Measurements from ENCODE around the gene ZBTB7A.

ZBTB7A gene

DNA sequence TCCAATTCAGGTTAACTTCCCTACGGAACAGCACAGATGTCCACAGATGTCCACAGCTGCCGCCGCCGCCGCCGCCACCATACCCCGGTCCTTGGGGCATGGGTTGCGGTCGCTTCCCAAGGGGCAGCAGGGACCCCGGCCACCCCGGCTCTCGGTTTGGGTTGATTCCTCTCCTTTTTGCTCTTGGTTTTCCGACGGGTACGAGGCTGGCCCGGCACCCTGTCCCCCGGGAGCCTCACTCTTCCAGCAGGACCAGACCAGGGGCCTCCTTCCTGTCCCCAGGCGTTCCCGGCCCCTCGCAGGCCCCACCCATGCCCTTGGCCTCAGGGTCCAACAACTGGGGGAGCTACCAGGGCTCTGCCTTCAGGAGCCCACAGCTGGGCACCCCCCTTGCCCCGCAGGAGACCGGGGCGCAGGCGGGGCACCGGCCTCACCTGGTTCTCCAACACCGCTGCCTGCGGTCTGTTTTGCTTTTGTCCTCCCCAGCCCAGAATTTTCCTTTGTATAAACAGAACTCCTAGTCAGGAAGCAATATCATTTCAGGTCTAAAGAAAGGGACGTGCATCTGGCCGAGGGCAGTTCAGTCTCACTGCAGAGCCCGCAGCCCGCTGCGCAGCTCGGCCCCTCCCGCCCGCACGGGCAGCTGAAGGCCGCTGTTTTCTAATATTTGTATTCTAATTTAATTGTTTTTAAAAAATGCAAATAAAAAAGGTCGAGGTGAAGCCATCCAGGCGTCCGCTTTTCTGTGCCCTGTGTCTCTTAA lies 27.9 kb downstream of the ZBTB7A start:
- FAIRE-seq (no peak), DNase-seq (ENCODE audit: insufficient read length, low spot score) (no peak)

DNA sequence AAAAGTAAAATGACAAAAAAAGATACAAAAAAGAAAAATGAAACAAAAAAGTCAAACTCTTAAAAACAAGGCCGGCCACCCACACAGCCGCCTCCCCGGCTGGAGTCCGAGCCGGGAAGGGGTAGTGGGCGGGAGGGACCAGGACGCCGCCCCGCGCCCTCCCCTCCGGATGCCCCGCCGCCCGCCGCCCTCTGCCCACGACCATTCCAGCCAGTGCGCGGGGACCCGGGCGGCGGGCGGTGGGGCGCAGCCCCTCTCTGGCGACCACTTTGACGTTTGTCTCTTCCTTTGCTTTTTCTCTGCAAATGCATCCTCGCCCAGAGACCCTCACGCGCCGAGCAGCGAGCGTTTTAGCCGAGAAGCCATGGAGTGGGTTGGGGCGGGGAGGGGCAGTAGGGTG lies 28.6 kb downstream of the ZBTB7A start:
- FAIRE-seq (no peak), DNase-seq (ENCODE audit: insufficient read length, low spot score) (no peak)

DNA sequence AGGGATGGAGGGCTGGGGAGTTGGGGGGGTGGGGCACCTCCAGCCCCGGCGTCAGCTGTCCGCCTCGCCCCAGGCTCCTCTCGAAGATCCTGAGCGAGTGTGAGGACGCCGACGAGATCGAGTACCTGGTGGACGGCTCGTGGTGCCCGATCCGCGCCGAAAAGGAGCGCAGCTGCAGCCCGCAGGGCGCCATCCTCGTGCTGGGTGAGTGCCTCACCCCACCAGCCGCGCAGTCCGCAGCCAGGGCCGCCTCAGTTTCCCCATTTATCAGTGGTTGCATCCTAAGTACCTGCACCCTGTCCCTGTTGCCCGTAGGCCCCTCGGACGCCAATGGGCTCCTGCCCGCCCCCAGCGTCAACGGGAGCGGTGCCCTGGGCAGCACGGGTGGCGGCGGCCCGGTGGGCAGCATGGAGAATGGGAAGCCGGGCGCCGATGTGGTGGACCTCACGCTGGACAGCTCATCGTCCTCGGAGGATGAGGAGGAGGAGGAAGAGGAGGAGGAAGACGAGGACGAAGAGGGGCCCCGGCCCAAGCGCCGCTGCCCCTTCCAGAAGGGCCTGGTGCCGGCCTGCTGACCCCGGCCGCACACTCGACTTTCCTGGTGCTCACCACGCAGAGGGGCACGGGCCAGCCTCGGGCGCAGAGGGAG lies 29.3 kb downstream of the ZBTB7A start:
- DNase-seq (ENCODE audit: insufficient read length, low spot score) = no peak
- FAIRE-seq = no peak

DNA sequence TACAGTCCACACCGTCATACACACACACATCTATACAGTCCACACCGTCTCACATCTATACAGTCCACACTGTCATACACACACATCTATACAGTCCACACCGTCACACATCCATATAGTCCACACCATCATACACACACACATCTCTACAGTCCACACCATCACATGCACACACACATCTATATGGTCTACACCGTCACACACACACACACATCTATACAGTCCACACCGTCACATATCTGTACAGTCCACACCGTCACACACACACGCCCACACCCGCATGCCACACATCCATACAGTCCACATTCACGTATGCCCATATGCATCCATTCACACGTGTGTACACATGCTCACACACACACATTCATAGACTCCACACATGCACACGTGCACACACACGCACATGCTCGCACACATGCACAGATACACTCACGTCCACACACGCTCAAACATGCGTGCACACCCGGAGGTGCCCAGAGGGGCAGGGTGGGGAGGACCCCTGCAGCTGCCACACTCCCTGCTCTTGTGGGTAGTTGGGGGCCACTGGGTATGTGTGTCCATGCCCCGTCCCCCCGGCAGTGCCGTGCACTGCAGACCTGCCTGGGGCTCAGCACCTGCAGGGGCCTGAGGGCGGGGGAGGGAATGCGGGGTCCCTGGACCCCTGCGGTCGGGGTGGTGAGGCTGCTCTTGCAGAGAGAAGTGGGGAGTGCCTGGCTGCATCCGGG lies 30.0 kb downstream of the ZBTB7A start:
- FAIRE-seq (no peak), DNase-seq (ENCODE audit: insufficient read length, low spot score) (no peak)

DNA sequence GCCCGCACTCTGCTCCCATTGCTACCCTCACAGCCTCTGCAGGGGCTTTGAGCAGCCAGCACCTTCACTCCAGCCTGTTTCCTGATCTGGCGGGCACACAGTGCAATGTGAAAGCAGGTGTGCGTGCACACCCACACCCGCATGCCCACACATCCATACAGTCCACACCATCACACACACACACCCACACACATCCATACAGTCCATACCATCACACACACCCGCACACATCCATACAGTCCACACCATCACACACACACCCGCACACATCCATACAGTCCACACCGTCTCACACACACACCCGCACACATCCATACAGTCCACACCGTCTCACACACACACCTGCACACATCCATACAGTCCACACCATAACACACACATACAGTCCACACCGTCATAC lies 31.1 kb downstream of the ZBTB7A start:
- DNase-seq (ENCODE audit: insufficient read length, low spot score) (no peak), FAIRE-seq (peak; percentile 92)

DNA sequence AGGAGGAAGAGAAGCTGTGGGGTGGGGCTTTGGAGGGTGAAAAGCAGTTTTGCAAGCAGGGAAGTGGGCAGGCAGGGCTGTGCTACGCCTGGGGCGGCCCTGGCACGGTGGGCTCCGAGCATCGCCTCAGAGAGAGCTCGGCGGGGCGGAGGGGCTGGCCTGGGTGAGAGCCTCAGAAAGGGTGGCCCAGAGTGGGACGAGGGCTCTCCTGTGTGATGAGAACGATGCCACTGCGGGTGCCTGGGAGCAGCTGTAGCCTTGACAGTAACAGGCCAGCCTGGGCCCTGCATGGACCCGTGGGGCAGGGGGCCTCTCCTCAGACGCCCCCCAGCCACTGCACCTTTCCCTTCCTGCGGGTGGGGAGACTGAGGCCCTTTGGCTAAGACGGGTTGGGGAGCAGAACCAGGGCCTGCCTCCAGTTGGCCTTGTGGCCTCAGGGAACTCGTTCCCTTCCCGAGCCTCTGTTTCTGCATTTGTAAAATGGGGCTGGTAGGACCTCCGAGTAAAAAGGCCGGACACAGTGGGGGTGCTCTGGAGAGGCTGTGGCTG lies 31.6 kb downstream of the ZBTB7A start:
- DNase-seq (ENCODE audit: insufficient read length, low spot score) (no peak), FAIRE-seq (no peak)

DNA sequence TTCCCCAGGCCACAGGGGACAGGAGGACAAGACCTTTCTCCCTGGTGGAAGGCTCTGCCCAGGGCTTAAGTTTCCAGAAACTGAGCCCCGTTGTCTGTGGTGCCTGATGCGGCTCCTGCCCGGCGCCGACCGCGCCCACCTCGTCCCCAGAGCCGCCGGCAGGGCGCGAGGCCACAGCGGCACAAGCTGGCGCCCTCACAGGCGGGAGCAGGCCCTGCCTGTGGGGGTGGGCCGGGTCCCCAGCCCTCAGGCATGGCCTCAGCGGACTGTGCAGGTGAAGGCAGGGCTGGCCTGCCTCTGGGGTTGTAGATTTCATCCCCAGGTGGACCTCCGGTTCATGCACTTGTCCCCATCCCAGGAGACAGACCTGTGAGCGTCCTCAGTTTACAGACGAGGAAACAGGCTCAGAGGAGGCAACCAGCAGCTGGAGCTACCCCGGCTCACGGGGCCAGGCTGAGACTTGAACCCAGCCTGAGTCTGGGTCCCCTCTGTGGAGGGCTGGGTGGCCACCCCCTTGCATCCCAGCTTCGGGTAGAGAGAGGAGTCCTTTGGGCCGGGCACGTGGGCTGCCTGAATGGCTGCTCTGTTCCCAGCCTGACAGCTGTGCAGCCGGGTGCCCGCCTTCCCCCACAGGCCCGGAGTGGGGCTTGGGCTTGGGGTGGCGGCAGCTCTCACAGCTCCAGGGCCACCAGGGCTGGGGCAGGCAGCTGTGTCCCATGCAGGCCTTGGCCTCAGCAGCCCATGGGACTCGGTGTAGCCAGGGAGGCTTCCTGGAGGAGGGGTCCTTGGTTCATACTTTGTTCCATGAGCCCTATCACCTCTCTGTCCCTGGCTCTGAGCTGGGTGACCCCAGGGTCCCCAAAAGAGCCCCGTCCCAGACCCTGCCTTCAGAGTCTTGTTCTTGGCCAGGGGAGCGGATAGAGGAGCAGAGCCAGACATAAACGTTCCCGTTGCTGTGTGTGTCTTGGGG lies 32.4 kb downstream of the ZBTB7A start:
- DNase-seq (ENCODE audit: insufficient read length, low spot score) (no peak), FAIRE-seq (no peak)

DNA sequence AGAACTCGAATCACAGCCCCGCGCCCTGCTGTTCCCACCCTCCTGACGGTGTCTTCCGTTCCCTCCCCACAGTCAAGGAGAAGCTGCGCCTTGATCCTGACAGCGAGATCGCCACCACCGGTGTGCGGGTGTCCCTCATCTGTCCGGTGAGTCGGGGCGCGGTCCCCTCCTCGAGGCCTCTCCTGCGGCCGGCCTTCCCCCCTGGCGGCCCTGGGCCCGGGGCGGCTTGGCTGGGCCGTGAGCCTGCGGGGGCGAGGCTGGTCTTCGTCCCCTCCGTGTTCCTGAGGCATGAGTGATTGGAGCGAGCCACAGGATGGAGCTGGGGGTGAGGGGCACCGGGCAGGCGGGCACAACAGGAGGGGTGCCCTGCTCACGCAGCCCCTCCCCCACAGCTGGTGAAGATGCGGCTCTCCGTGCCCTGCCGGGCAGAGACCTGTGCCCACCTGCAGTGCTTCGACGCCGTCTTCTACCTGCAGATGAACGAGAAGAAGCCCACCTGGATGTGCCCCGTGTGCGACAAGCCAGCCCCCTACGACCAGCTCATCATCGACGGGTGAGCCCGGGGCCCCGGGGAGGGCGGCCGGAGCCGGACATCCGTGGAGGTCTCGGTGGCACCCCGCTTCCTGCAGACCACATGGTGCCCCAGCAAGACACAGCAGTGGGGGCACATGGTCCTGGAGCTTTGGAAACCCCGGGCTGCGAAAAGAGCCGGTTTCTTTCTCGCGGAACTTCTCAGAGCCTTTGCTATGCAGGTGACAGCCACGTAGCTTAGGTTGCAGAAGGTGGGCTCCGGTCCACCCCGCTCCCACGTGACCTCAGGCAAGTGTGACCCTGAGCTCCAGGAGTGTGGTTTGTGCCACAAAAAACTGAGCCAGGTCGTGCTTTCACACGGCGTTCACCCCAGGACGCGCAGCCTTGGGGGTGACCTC lies 33.4 kb downstream of the ZBTB7A start:
- no peak for DNase-seq (ENCODE audit: insufficient read length, low spot score)
- no peak for FAIRE-seq

DNA sequence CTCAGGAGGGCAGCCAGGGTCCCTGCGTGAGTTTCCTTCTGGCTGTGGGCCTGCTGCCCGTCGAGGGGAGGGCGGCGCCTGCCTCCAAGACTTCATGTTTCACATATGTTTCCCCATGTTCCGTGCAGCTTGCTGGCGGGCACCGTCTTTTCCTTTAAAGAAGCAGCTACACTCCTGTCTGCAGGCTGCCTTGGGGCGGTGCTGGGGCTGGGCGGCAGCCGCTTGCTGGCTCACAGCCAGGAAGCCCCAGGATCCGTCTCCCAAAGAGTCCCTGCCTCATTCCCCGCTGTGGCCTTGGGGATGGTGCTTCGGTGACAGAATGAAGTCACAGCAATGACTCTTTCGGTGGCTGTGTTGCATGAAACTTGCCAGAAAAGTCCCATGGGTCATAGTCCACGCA lies 34.3 kb downstream of the ZBTB7A start:
- FAIRE-seq = no peak
- DNase-seq (ENCODE audit: insufficient read length, low spot score) = no peak

DNA sequence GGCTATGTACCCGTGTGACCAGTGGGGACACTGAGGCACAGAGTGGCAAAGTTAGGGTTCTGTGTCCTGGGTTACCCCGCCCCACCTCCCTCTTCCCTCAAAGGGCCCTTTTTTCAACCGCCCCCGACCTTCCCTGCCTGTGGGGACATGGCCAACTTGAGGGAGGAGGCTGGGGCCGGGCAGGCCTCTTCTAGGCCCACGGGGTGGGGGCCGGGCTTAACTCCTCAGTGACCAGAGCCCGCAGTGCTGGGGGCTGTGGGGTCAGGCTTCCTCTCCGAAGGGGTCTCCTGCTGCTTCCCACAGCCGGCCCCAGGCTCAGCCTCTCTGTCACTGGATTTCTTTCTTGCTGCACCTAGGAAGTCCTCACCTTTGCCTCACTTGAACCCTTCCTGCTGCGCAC lies 35.3 kb downstream of the ZBTB7A start:
- DNase-seq (ENCODE audit: insufficient read length, low spot score) (no peak), FAIRE-seq (no peak)

DNA sequence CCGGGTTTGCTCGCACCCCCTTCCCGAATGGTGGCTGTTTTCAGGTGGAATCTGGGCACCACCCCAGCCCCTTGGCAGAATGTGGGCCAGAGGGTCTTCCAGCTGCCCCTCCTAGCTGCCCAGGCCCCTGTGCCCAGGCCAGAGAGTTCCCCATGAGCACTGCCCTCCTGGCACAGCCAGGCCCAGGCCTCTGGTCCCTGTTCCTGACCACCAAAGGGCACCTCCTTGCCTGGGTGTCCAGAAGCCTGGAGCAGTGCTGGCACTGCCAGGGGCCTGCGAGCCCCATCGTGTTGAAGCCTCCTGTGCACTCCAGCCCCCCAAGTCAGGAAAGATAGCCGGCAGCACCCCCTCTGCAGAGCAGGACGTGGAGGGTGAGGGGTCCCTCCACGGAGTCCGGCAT lies 35.7 kb downstream of the ZBTB7A start:
- DNase-seq (ENCODE audit: insufficient read length, low spot score) (no peak), FAIRE-seq (no peak)

DNA sequence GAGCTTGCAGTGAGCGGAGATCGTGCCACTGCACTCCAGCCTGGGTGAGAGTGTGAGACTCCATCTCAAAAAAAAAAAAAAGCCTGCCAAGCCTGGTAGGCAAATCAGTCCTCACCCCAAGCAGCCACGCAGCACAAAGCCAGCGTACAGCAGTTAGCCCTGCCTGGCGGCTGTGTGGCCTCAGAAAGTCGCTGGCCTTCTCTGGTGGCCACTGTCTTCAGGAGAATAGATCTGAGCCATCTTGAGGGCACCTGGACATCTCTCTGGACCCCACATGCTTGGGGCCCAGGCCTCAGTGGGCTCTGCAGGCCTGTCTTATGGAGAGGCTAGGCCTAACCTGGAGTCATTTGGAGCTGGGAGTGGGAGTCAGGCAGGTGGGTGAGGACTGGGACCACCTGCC lies 36.1 kb downstream of the ZBTB7A start:
- DNase-seq (ENCODE audit: insufficient read length, low spot score) = no peak
- FAIRE-seq = no peak

DNA sequence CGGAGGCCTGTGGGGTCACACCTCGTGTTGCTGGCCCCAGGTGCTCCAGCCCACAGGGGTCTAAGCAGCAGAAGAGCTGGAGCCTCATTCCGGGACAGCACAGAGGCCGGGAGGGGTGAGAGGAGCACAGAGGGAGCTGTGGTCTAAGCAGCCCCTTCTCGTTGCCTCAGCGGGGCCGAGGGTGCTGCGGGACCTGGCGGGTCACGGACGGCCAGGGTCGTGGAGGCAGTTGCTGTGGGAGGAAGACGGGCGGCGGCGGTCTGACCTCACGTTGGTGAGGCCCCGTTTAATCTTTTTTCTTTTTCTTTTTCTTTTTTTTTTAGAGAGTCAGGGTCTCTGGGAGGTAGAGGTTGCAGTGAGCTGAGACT lies 37.5 kb downstream of the ZBTB7A start:
- DNase-seq (ENCODE audit: insufficient read length, low spot score) = no peak
- no peak for FAIRE-seq

DNA sequence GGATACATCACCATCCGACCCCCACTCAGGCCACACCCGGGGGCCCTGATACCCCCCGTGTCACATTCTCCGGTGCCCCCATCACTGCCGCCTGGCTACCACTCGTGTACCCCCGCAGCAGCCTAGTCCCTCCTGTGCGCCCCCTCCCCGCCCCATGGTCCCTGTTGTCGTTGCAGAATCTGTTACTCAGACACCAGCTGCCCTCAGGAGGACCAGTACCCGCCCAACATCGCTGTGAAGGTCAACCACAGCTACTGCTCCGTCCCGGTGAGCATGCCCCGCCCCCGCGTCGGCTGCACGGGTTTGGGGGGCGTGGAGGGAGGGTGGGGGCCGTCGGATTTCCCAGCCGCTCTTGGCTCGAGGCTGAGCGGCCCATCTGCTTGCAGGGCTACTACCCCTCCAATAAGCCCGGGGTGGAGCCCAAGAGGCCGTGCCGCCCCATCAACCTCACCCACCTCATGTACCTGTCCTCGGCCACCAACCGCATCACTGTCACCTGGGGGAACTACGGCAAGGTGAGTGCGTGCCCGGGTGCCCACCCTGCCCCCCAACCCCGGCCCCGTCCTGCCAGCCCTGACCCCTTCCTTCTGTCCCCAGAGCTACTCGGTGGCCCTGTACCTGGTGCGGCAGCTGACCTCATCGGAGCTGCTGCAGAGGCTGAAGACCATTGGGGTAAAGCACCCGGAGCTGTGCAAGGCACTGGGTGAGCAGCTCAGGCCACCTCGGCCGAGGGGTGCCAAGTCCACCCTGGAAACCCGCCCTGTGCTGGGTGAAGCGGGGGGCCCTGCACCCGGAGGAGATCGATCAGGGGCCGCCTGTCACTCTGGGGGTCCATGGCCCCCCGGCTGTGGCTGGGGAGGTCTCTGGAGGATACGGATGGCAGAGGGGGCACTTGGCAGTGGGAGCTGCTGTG lies 38.1 kb downstream of the ZBTB7A start:
- DNase-seq (ENCODE audit: insufficient read length, low spot score) (no peak), FAIRE-seq (no peak)

DNA sequence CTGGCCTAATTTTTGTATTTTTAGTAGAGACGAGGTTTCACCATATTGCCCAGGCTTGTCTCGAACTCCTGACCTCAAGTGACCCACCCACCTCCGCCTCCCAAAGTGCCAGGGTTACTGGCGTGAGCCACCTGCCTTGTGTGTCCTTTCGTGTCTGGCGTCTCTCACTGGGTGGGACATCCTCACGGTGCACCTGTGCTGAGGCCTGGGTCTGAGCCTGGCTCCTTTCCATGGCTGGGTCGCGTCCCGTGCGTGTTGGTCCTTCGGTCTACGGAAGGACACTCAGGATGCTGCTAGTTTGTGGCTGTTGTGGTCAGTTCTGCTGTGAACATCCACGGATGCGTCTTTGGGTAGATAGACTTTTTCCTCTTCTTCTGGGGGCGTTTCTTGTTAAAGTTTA lies 39.6 kb downstream of the ZBTB7A start:
- DNase-seq (ENCODE audit: insufficient read length, low spot score) (no peak), FAIRE-seq (no peak)

DNA sequence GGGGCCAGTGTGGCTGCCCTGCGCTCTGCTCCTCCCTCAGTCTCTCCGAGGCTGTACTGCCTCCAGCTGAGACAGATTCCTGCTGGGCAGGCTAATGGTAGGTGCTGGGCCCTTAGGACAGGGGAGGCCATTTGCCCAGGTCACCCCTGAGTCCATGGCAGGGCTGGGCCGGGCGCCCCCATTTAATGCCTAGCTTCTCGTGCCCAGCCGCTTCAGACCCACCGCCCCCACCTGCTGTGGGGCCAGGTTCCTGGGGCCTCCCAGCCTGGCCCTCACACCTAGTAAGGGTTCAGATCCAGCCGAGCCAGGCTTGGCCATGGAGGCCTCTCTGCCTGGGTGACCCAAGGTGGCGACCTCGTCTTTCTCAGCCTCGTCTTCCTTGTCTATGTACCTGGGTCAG lies 41.4 kb downstream of the ZBTB7A start:
- DNase-seq (ENCODE audit: insufficient read length, low spot score) (no peak), FAIRE-seq (no peak)

DNA sequence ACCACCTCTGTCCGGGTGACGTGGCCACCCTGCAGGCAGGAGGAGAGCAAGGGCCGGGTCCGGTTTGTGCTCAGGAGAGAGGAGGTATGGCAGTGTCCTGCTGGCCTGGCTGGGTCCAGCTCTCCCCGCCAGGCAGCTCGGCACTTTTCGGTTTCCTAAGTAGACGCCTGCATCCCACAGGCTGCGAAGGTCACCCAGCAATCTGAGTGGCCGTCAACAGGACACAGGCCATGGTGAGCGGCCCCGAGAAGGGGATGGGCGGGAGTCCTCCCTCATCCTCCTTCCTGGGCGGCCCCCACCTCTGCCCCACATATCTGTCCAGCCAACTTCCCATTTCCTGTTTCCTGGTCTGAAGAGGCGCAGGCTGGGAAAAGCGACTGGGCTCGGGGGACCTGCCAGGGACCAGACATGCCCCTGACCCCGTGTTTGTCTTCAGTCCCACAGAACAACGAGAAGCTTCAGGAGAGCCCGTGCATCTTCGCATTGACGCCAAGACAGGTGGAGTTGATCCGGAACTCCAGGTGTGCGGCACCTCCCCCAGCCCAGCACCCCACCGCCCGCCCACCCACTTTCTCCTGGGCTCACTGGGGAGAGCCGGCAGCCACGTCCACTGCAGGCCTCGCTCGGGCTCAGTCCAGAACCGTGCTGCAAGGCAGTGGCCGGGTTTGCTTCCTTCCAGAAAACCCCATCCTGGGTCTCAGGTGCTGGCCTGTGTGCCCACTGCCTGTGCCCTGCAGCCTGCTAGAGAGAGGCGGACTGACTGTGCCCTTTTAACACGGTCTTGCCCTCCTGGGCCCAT lies 42.9 kb downstream of the ZBTB7A start:
- FAIRE-seq (no peak), DNase-seq (ENCODE audit: insufficient read length, low spot score) (no peak)

DNA sequence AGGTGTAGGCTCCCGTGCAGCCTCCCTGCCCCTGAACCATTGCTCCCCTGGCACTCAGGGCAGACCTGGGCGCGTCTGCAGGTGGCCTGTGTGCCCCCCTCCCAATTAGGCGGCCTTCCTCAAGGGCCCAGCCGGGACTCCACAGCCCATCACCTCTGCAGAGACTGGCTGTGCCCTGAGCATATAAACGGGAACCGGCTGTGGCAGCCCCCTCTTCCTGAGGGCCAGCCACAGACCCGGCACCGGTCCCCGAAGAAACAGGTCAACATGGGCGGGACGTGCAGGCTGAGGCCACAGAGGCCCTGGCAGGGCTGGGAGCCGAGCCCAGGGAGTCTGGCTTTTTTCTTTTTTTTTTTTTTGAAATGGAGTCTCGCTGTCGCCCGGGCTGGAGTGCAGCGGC lies 47.1 kb downstream of the ZBTB7A start:
- no peak for FAIRE-seq
- no peak for DNase-seq (ENCODE audit: insufficient read length, low spot score)
